HG03571 (cell line): ENCODE measurements around the gene ARID1B.
"Not testable (repeated sequence)": the region's sequence is repeated elsewhere in the genome, so short reads cannot be mapped to it uniquely, and the experiment has no call there.

ENCODE experiments used
- ATAC-seq: cut with Tn5 transposase; IDR thresholded peaks from one replicate; pipeline ENCODE4 v1.9.1; 2021; ENCODE audit not compliant: unreplicated experiment

The ARID1B gene

DNA sequence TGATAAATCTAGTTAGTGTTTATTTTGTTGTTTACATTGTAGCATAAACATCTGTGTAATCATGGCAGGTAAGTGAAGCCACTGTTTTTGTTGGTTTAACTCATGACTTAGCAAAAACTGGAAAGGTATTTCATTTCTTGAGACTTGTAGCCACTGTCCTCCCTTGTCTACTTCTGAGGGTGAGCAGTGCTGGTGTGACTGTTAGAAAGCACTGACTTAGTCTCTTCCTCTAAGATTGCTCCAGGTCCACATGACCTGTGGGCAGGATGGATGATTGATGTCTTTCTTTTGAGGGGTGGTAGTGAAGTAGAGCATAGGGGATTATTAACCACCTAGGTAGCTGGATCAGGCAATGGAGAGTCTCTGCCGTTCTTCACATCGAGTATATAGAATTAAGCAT, 203.8 kb downstream of the ARID1B start:
- no peak for ATAC-seq

DNA sequence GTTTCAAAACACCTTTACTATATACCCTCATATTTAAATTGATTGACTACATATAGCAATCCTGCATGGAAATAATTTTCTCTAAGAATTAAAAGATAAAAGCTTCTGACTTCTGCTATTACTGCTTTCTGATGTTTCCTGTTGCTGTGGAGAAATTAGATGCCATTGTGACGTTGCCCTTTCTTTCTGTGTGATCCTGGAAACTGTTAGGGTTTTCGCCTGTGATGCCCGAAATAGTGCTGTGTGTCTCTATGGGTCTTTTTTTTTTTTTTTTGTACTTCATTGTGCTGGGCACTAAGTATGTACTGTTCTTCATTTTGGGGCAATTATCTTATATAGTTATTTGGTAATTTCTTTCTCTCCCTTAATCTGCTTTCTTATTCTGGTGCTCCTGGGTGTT, 205.0 kb downstream of the ARID1B start:
- ATAC-seq: no peak

DNA sequence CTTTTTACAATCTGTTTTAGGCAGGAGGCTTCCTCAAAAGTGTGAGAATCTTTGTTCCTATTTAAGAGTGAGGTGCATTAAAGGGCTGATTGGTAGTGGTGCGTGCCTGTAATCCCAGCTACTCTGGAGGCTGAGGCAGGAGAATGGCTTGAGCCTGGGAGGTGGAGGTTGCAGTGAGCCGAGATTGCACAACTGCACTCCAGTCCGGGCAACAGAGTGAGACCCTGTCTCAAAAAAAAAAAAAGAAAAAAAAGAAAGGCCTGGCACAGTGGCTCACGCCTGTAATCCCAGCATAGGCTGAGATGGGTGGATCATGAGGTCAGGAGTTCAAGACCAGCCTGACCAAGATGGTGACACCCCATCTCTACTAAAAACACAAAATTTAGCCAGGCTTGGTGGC, 205.7 kb downstream of the ARID1B start:
- not testable (repeated sequence) for ATAC-seq

DNA sequence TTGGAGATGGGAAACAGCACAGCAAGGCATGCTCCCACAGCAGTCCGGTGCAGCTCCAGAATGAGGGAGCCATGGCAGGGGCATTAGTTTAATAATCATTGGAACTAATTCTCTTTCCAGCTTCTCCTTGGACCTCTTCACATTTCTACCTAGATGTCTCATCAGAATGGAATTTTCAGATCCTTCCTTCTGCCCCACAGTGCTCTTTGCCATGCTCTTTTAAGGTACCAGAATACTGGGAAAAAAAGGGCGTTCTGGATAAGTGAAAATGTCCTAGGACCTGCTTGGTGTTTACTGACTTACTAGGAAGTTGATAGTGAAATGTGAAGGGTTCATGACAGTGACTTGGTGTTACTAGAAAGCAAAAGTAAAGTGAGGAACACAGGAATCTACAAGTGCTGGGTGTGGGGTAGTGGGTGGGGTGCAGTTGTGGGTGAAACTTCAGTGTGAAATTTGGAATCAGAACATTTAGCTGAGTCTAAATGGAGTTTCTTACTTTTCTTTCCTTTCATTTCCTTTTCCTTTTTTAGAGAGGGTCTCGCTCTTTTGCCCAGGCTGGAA, 207.1 kb downstream of the ARID1B start:
- no peak for ATAC-seq

DNA sequence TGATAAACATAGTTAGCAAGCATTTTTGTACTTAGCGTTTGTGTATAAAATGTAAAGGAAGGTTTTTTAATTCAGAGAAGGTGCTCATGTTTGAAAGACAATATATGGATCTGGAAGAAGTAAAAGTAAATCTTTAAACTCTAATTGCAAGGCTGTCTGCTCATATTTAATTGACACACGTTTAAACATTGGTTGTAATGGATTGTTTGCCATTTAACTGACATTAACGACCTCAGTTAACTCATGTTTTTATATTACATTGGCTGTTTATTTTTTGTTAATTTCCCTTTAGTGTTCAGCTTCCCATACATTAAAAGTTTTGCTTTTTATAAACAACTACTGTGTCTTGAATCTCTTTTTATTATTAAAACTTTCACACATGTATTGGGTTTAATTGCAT, 208.1 kb downstream of the ARID1B start:
- ATAC-seq: no peak

DNA sequence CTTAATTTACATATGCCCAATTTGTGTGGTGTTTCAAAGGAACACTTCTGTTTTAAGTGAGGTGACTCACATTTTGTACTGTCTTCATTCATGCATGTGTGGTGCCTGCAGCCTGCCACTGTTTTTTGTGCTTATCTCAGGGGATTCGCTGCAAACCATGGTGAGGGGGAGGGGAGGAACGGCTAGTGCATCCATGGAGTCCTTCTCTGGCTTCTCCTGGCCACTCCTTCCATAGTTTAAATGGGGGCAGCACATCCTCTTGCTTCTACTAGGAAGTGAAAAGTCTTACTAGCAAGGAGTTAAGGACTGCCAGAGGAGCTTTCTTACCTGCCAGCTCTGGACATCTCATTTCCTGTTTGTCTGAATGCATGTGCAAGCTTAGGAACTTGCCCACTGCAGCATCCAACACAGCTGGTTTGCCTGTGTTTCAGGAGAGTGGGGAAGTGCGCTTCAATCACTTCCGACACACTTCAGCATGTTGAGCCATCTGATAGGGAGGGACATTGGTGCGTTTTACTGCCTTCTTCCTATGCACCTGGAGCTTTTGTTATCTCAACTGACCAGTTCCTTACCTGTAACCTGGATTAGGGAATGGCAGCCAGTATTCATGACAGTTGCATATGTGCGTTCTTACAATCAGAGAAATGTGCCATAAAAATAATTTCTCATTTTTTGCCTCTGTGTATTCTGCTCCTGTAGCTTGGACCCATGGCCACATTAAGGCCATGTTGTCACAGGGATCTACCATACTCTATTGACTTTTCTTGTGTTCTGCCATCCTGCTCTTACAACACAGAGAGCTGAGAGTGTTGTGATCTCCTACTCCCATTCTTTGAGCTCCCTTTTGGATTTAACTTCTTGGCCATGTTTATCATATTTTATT, 211.3 kb downstream of the ARID1B start:
- peak; percentile 81 for ATAC-seq

DNA sequence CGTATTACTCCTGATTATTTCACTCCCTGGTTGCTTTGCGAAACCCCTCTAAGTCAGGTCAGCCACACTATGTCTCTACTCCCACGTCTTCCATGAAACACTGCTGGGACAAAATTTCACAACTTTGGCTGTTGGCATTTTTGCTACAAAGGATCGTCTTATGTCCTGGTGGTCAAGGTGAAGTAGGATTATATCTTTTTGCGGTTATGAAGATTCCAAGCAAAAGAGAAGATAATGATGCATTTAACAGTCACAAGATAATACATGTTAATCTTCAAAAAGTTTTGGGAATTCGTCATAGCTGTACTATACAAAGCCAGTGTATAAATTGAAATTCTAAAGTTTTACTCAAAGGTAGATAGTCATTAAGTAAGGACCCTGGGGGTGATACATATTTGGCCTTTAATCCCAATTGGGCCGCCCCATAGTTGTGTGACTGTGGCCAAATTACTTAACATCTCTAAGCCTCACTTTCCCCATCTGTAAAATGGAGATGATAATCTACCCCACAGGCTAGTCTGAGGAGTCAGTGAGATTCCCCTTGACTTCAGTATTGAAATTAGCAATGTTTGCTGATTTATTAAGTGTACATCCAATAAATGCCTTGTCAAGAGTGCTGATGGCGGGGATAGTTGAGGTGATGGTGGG, 212.1 kb downstream of the ARID1B start:
- ATAC-seq: no peak

DNA sequence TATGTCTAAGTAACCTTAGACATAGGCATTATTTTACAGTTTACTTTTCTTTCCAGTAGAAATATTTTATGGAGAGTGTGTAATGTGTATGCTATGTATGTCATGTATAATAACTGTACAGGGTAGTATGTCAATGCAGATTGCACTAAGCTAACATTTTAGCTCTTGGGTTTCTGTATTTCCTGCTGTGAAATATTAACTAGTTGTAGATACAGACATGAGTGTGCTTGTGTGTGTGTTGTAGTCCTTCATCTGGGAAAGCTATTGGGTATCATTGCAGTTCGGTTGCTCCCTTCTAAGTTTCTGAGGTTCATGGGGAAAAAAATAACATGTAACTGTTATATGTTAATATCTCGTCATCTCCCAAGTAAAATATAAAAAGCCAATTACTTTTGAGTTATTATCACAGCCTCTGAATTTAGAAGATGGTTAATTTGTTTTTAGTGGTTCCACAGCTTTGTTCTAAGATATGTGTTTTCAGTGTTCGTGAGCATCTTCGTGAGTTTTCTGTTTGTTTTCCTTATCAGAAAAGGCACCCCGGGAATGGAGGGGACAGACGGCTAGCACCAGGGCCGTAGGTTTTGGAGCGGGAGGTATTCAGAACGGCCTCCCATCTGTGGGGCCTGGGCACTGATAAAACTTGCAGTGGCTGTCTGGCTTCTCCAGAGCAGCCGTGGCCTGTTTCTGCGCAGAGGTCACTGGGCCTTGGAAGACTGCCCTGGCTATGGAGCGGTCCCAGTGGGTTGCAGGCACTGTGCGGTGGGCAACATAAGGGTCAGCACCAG, 215.0 kb downstream of the ARID1B start:
- no peak for ATAC-seq

DNA sequence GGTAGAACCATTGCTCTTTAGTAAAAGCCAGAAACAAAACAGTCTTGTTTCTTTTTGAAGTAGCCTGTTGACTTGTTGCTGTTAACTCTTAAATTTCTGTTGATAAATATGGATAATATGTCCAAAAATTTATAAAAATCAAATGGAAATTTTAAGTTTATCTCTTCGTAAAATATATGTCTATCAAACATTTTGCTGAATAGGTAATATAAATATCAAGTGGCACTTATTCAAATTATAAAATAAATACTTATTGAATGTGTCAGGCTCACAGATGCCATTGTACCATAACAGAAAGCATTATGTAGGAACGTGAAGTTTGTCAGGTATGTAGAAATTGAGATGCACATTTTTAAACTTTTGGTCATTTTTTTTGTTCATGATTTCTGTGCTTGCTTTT, 216.5 kb downstream of the ARID1B start:
- ATAC-seq: no peak

DNA sequence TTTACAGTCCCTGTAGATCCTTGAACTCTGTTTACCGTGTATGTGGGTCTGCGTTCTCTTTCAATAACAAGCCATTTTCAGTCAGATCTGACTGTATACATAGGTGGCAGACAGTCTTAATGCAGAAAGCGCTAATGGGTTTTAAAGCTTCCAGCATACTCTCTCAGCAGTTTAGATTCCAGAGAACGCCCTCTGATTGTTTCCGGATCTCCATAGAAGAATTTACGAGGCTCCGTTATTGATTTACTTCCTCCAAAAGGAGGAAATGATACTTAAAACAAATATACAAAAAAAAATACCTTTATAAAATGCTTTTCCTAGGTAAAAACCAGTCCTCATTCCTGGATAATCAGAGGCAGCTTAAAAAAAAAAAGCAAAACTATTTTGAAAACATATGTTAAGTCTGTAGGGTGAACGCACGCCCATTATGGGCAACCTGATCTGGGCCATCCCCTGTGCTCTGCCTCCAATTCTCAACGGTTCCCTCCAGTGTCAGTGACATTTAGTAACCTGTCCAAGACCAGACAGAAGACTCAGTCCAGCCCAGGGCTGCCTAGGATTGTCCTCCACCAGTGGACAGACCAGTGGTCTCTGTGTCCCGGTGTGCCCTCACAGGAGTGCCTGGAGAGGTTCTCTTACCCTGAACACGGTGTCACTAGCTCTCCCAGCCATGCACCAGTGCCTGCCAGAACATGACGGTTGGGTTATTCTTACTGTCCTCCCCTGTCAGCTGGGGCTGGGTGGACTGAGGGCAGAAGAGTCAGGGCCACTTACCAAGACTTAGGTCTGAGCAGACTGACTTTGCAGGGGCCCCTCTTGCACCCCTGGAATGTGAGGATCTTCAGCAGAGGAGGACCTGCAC, 217.3 kb downstream of the ARID1B start:
- ATAC-seq: no peak

DNA sequence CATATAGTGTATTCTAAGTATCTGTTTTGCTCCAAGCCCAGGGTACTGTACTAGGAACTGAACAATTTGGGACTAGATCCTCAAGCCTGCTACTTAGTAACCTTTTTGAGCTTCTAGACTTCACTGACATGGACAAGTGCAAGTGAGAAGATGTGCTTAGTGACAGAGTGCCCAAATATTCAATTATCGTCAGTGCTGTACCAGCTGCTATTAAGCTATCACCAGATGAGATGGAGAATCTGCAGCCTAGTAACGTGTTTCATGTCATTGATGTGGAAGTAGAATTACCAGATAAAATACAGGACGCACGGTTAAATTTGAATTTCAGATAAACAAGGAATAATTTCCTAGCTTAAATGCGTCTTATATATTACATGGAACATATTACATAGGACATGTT, 218.3 kb downstream of the ARID1B start:
- ATAC-seq: no peak

DNA sequence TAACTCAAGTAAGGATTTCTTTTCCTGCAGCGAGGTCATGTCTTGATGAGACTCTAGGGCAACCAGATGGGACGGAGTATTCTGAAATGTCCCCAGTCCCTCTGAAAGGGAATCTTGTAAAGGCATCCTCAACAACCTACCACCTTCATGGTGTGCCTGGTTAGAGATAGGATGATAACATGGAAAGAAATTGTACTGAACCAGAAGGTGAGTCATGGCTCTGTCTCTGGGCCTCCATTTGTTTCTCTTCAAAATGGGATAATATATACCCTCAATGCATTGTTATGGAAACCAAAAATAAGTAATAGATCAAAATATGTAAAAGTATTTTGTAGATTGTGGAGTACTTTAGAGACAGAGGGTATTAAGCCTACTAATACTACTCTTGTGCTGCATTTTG, 219.1 kb downstream of the ARID1B start:
- ATAC-seq: no peak

DNA sequence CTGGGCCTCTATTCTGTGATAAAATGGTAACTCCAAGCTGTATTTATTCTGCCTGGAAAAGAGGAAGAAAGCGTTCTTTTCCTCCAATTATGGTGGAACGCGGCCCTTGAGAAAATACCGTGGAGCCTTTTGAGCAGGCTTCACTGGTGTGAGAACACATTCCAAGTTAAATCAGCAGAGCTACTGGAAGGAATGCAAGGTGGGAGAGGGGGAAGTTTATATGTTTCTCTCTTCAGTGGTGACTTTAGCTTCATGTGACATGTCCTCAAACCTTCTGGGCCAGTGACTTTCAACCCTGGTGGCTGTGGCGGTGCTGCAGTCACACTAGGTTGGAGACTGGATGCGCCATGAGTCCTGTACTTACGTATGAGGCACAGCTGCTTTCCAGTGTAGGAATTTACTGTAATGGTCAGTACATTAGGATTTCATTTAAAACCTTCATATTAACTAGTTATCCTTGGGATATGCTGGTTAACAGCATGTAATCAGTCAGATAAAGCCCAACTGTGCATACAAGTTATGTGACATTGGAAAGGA, 221.7 kb downstream of the ARID1B start:
- ATAC-seq: no peak

DNA sequence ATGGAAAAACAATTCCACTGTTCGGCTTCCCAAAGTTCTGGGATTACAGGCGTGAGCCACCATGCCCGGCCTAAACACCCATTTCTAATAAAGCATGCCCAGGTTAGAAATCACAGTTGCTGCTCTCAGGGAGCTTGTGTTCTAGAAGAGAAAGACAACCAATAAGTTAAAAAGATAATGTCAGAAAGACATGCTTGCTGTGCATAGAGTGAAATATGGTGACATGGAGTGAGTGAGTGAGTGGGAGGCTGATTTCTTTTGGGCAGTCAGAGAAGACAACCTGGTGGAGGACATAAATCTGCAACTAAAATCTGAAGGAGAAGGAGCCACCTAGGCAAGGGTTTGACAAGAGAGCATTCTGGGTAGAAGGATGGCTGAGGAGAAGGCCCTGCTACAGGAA, 222.6 kb downstream of the ARID1B start:
- no peak for ATAC-seq

DNA sequence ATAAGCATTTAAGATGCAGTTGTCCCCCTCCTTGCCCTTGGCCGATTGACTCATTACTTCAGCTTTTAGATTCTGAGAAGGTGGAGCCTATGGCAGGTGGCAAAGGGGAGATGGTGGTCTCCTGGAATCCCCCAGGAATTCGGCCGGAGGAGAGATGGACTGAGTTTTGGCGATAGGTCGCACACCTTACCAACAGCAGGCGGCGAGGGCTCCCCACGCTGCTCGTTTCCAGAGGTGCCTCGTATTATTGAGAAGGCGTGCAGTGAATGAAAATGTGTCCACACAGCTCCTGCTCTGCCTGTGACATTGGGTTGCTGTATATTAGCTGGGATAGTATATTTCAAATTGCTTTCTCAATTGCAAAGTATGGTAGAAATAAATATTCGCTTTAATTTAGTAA, 224.5 kb downstream of the ARID1B start:
- no peak for ATAC-seq

DNA sequence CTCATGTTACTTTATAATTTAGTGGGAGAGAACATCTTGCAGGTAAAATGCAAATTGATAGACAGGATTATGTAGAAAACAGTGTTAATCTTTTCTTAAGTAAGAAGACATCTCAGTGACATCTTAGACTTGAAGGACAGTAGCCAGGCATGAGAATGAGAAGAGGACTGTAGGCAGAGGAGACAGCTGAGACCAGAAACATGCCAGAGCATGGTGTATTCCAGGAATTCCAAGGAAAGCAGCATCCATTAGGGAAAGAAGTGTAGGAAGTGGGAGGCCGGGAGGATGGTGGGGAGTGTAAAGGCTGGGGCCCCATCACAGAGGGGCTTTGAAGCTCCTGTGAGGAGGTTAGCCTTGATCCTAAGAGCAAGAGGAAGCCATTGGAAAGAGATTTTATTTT, 225.6 kb downstream of the ARID1B start:
- no peak for ATAC-seq

DNA sequence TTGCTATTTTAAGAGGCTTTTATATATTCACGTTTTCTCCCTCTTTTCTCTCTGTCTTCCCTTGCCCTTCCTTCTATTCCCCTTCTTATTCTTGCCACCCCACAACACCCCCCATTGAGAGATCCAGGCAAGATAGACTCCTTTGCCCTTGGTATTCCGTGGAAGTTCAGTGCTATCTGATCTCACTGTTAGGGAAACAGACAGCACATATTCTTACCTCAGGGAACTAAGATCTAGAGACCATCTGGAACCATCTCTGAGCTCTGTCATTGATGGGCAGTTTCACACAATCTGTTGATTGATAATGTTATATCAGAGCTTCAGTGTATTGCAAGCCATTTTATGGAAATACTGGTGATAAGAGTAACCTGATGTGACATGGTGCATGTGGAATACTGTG, 228.8 kb downstream of the ARID1B start:
- no peak for ATAC-seq

DNA sequence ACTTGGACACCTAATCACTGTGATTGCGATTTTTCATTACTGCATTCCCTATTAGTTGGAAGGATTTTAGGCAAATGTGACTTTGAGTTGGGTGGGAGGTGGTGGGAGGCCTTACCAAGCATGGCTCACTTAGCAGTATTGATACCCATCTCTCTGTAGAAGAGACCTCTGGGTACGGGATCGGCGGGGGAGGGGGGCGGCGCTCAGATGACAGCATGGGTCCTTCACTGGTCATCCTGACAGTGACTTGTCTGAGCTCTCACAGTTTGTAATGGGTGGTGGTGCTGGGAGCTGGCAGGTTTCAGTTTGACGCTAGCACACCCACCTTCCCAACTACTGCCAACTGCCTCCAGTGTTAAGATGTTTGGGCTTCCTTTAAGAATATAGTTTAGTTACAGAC, 231.4 kb downstream of the ARID1B start:
- no peak for ATAC-seq

DNA sequence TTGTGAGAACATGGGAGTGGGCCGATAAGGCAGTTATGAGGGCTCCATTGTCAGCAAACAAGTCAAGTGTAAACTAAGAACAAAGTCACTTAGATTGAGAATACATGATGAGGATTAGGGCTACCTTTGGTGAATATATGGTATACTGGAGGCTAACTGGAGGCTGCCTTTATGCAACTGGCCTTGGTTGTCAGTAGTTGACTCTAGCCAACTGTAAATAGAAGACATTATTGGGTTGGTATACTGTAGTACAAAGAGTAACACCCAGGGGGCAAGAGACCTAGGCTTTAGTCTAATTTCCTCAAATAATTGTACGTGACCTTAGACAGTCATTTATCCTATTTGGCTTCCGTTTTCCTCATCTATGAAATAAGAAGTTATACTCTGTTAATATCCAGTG, 235.2 kb downstream of the ARID1B start:
- no peak for ATAC-seq

DNA sequence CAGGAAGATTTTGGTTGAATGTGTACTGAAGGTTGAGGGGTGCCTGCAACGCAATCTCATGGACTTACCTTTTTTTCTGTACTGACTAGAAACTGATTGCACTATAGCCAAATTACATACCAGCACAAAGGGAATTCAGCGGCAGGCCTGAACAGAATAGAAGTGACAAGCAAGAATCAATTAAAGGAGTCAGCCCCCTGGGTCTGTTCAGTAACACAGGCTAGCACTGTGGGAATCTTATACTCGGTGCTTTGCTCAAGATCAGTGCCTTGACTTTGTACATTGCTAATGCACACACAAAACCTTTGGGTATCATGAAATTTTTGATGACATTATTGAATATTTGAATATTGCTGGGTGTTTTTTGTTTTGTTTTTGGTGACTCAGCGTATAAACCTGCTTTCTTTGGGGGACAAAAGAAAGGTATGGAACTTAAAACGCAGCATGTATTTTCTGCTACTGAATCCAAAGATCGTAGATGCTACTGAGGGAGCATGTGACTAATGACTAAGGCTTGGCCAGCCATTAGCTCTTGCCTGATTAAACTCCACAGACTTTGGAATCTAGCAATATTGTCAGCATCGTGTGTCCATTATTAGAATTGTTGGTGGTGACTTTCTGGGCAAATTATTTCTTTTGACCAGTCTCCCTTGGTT, 236.6 kb downstream of the ARID1B start:
- no peak for ATAC-seq
